Fibroblast of skin of scalp (primary cell): ENCODE data around the gene GTF2E1.

ENCODE experiments used
- DNase-seq: peaks from one replicate; pipeline ENCODE4 v3.0.0-alpha.2; 2013

GTF2E1 gene

DNA sequence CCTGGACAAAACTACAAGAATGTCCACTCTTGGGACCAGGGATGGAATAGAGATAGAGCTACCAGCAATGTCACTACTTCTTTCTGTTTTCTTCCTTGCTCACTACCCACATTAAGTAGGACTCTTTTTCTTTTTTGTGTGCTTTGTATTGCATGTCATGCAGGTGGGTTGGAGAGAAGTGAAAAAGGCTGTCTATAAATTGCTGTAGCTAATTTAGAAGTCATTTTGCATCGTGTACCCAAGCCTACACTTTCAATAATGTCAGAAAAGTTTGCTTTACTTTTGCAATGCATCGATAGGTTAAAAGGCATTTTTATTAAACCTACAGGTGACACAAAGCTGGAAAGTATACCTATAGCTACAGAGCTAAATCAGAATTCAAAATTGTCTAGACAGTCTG lies 58.9 kb downstream of the GTF2E1 start:
- DNase-seq = no peak

DNA sequence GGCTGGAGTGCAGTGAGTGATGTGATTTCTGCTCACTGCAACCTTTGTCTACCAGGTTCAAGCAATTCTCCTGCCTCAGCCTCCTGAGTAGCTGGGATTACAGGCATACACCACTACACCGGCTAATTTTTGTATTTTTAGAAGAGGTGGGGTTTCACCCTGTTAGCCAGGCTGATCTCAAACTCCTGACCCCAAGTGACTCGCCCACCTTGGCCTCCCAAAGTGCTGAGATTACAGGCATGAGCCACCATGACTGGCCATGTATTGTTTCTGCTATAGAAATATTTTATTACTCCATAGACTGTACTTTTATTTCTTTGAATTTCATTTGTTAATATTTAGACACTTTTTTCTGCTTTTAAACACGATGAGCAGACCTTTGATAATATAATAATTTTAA lies 60.4 kb downstream of the GTF2E1 start:
- DNase-seq = no peak

DNA sequence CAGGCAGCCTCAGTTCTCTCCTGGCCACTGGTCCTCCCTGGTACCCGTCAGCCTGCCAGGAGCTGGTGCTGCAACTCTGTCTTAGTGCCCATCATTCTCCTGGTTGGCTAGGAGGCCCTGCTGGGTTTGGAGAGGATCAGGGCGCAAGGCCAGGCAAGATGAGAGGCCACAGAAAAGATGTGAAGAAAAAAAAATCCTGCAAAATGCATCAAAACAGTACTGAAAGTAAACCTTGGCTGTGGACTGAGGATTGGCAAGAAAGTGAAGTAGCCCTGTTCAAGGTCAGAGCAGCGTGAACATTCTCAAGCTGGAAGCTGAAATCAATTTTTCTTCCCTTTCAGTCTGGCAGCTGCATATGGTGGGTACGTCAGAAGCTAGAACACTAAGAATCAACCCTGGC lies 74.2 kb downstream of the GTF2E1 start:
- no peak for DNase-seq

DNA sequence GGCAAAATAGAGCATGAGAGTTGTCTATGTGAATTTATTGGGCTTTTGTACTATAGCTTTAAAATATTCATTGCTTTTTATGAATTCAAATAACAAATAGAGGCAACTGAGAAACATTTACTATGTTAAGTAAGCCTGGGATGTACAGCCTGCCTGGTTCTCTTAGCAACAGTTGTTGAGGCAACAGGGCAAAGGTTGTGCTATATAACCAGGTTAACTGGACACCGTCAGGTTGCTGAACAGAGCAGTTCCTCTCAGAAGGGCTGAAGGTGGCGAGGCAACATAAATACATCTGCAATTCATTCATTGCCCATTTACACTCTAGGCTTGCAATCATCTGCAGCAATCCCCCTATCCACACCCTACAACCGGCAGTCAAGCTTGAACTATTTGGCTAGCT lies 78.2 kb downstream of the GTF2E1 start:
- DNase-seq = no peak

DNA sequence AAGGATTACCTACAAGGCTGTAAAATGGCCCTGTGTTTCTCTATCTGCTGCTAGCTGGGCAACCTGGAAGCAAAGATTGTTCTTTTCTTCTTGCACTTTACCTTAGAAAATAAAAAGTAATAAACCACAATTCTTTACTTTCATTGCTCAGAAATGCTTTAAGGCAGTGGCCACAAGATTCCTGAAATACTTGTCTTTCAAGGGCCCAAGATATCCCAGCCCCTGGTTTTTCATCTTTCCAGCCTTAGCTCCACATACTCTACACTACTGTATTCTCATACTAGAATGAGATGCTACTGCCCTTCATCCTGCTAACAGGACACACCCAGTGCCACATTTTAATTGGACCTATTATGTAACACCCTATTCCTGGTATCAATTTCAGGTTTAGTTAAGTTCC lies 78.9 kb downstream of the GTF2E1 start:
- DNase-seq = no peak

DNA sequence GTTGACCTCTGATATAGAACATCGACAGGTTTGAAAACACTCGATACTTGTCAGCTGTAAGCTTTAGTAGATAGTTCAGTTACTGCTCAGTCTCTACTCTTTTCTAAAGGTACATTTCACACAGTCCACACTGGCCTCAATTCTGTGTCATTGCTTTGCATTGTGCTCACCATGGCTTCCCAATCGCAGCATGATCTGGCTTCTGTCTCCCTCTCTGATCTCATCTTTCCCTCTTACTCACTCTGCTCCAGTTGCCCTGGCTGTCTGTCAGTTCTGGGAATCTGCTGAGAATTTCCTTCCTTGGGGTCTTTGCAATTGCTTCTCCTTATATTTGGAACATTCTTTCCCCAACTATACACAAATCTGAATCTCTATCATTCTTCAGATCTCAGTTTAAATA lies 80.6 kb downstream of the GTF2E1 start:
- no peak for DNase-seq

DNA sequence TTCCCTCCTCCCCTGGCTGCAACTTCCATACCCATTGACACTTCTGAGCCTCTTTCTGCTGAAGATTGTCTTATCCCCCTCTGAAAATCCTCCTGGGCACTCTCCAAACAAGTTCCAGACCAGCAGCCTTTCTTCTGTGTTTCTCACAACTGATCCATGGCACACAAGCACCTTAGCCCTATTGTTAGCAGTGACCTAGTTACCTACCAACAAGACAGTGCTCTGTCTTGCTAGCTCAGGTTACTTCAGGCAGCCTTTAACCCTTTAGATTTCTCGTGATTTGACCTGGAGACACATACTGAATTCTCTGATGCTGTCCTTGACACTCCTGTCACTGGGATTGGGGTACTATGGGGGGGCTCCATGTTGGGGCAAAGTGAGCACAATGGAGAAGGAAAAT lies 82.1 kb downstream of the GTF2E1 start:
- DNase-seq = no peak

DNA sequence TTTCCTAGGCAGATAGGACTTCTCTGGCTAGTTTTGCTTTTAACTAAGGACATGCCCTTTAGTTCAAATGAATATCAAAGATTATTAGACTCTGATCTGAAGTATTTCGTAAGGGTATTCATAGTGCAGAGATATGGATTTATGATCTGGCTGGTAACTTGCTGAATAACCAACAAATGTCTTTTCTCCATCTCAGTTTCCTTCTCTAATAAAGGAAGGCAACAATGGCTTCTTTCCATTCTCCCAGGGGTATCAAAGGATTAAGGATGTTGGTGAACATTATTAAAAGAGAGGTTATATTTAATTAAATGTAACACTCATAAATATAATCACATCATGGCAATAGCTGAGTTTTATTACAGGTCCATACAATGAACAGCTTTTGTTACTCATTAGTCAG lies 86.3 kb downstream of the GTF2E1 start:
- DNase-seq = no peak

DNA sequence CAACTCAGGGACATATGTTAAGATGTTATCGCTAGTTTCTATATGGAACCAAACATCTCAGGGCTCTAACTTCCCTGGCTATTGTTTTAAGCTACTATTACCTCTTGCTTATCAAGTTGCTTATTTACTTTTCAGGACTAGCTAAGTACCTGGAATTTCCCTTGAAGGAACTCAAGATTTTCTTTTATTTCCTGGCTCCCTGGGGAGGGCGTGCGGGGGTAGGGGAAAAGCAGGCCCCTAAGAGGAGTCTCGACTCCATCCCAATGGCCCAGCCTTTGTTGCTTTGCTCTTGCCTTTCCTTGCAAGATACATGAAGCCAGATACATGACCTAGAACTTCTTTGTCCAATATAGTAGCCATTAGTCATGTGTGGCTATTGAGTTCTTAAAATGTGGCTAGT lies 88.5 kb downstream of the GTF2E1 start:
- DNase-seq = no peak
